MM.1S (cell line): Measurements from ENCODE around the gene PLA2G4A.

ENCODE experiments used
- DNase-seq: peaks from one replicate; pipeline ENCODE4 v3.0.0-alpha.2; 2015
- H2AFZ ChIP-seq: fragments of 300-600 bp; sonication (generic); 2 replicates; pipeline ENCODE4 v1.6.0; 2016; ENCODE audit warnings: antibody characterized with exemption, low read length
- H3F3A ChIP-seq: fragments of 300-600 bp; sonication (generic); 2 replicates; pipeline ENCODE4 v1.6.1; 2016; ENCODE audit warnings: mild to moderate bottlenecking, antibody characterized with exemption, low read length, moderate library complexity, mixed read lengths; ENCODE audit not compliant: insufficient read depth
- H3K27ac ChIP-seq: fragments of 300-600 bp; sonication (generic); 2 replicates; pipeline ENCODE4 v1.5.1; 2016; ENCODE audit warnings: mild to moderate bottlenecking, low read length
- H3K27me3 ChIP-seq: fragments of 300-600 bp; sonication (generic); replicated peaks from 2 replicates; pipeline ENCODE4 v1.6.0; 2016; ENCODE audit warnings: low read length; ENCODE audit not compliant: insufficient read depth
- H3K36me3 ChIP-seq: fragments of 300-600 bp; sonication (generic); replicated peaks from 2 replicates; pipeline ENCODE4 v1.6.1; 2016; ENCODE audit warnings: mild to moderate bottlenecking, low read length, mixed read lengths; ENCODE audit not compliant: insufficient read depth
- H3K4me1 ChIP-seq: fragments of 300-600 bp; sonication (generic); 2 replicates; pipeline ENCODE4 v1.6.1; 2016; ENCODE audit warnings: low read length, mixed read lengths
- H3K4me2 ChIP-seq: fragments of 300-600 bp; sonication (generic); 2 replicates; pipeline ENCODE4 v1.6.0; 2016; ENCODE audit warnings: low read depth, low read length
- H3K4me3 ChIP-seq: fragments of 300-600 bp; sonication (generic); 2 replicates; pipeline ENCODE4 v1.5.1; 2016; ENCODE audit warnings: low read length, mixed read lengths
- H3K79me2 ChIP-seq: fragments of 300-600 bp; sonication (generic); 2 replicates; pipeline ENCODE4 v1.6.1; 2016; ENCODE audit warnings: mixed run types, low read length, mixed read lengths
- H3K9ac ChIP-seq: fragments of 300-600 bp; sonication (generic); 2 replicates; pipeline ENCODE4 v1.6.1; 2016; ENCODE audit warnings: low read length, mixed read lengths
- H3K9me2 ChIP-seq: fragments of 300-600 bp; sonication (generic); replicated peaks from 2 replicates; pipeline ENCODE4 v1.6.1; 2016; ENCODE audit warnings: mild to moderate bottlenecking, low read length, mixed read lengths; ENCODE audit not compliant: insufficient read depth
- H3K9me3 ChIP-seq: fragments of 300-600 bp; sonication (generic); replicated peaks from 2 replicates; pipeline ENCODE4 v1.6.1; 2016; ENCODE audit warnings: mild to moderate bottlenecking, low read length, mixed read lengths; ENCODE audit not compliant: insufficient read depth
- H4K20me1 ChIP-seq: fragments of 300-600 bp; sonication (generic); 2 replicates; pipeline ENCODE4 v1.6.1; 2016; ENCODE audit warnings: mild to moderate bottlenecking, low read length, moderate library complexity, mixed read lengths; ENCODE audit not compliant: insufficient read depth
- CTCF ChIP-seq: fragments of 300-600 bp; sonication (generic); IDR thresholded peaks from 2 replicates; pipeline ENCODE4 v1.5.1; 2016; ENCODE audit warnings: antibody characterized with exemption, low read length, mixed read lengths
- EZH2 ChIP-seq: fragments of 300-600 bp; sonication (generic); optimal IDR thresholded peaks from 2 replicates; pipeline ENCODE3; 2017; ENCODE audit warnings: low read depth, mild to moderate bottlenecking, antibody characterized with exemption, low read length, mixed read lengths
- EZH2phosphoT487 ChIP-seq: fragments of 300-600 bp; sonication (generic); IDR thresholded peaks from 2 replicates; pipeline ENCODE4 v1.6.1; 2018; ENCODE audit warnings: antibody characterized with exemption, low read length

The PLA2G4A gene

GRCh38 chr1:186792870-186793581, 35.7 kb upstream of the PLA2G4A start:
- DNase-seq: no peak
- H3K9me3 ChIP-seq: no peaks in the 10 kb centered on the region

GRCh38 chr1:186793582-186793927, 35.2 kb upstream of the PLA2G4A start:
- no peaks in the 10 kb centered on the region for H3F3A ChIP-seq
- H3K9me2 ChIP-seq: no peaks in the 10 kb centered on the region
- no peaks in the 10 kb centered on the region for H3K36me3 ChIP-seq
- H3K9ac ChIP-seq: no peak overlapping the region
- no peak for DNase-seq
- H3K27ac ChIP-seq: peak overlapping the region; percentile 12; the same call in 1 of the 2 replicates
- H3K4me2 ChIP-seq: peak overlapping the region; percentile 4; the same call in 1 of the 2 replicates
- peaks cover 12% of the 10 kb centered on the region; the same call in 1 of the 2 replicates for H3K4me1 ChIP-seq
- H3K79me2 ChIP-seq: no peaks in the 10 kb centered on the region
- TF ChIP-seq EZH2 (no peak), EZH2phosphoT487 (no peak), CTCF (no peak)
- no peak overlapping the region for H3K4me3 ChIP-seq
- H2AFZ ChIP-seq: no peak overlapping the region
- H3K27me3 ChIP-seq: no peaks in the 10 kb centered on the region
- H4K20me1 ChIP-seq: no peaks in the 10 kb centered on the region
- H3K9me3 ChIP-seq: no peaks in the 10 kb centered on the region

More at GRCh38 chr1:186792870-186793581, 35.7 kb upstream of the PLA2G4A start:
- H3K9me2 ChIP-seq: no peaks in the 10 kb centered on the region
- H3K4me2 ChIP-seq: peak overlapping the region; percentile 4; the same call in 1 of the 2 replicates
- H3K27me3 ChIP-seq: no peaks in the 10 kb centered on the region
- peaks cover 12% of the 10 kb centered on the region; the same call in 1 of the 2 replicates for H3K4me1 ChIP-seq
- H3K79me2 ChIP-seq: no peaks in the 10 kb centered on the region
- no peaks in the 10 kb centered on the region for H3F3A ChIP-seq
- peak overlapping the region; percentile 12; the same call in 1 of the 2 replicates for H3K27ac ChIP-seq
- H3K9ac ChIP-seq: no peak overlapping the region
- no peaks in the 10 kb centered on the region for H4K20me1 ChIP-seq
- H3K4me3 ChIP-seq: no peak overlapping the region
- H2AFZ ChIP-seq: no peak overlapping the region
- no peaks in the 10 kb centered on the region for H3K36me3 ChIP-seq
- TF ChIP-seq CTCF (no peak), EZH2phosphoT487 (no peak), EZH2 (no peak)

- no peaks in the 10 kb centered on the region for H3K27me3 ChIP-seq
- peak overlapping the region; percentile 15; the same call in 1 of the 2 replicates for H3K9ac ChIP-seq
- peak overlapping the region; percentile 70 for H3K27ac ChIP-seq
- no peak for DNase-seq
- no peaks in the 10 kb centered on the region for H4K20me1 ChIP-seq
- H3K9me3 ChIP-seq: no peaks in the 10 kb centered on the region
- no peaks in the 10 kb centered on the region for H3K79me2 ChIP-seq
- peaks cover 15% of the 10 kb centered on the region for H3F3A ChIP-seq
- peaks cover 42% of the 10 kb centered on the region for H3K4me1 ChIP-seq
- no peaks in the 10 kb centered on the region for H3K9me2 ChIP-seq
- H3K4me2 ChIP-seq: peak overlapping the region; percentile 25; the same call in 1 of the 2 replicates
- TF ChIP-seq EZH2: no peak
- no peak for TF ChIP-seq EZH2phosphoT487
- TF ChIP-seq CTCF: no peak
- H3K4me3 ChIP-seq: no peak overlapping the region
- peak overlapping the region; percentile 63 for H2AFZ ChIP-seq
- H3K36me3 ChIP-seq: no peaks in the 10 kb centered on the region
These were observed 29.6 kb upstream of the PLA2G4A start for GRCh38 chr1:186798960-186799688.
